Placental pericyte (primary cell): ENCODE results near the gene KIRREL2. TPM values are rescaled to one million over a fixed set of nuclear protein-coding genes. Genes with fewer than 3 reads are reported as not detected.

Experiments used
- small RNA-seq: library from RNA; depleted of rRNA; stranded (forward); fragments of <200 nt; gene quantifications from one replicate; pipeline ENCODE3, GENCODE V24; 2012; ENCODE audit warnings: low replicate concordance
- total RNA-seq: library from RNA; depleted of rRNA; stranded (reverse); fragments of >200 nt; gene quantifications from 2 replicates; pipeline ENCODE4 v1.2.3, GENCODE V29; 2012

KIRREL2 gene
- total RNA-seq, result not detected in 2 replicates

GRCh38 chr19:35856546-35857149 lies at the start of gene KIRREL2:
KIRREL2 (plus strand) TSS chr19:35856911; CDS start chr19:35857120, 209 bp downstream.

GRCh38 chr19:35812220-35813042 lies 44.3 kb upstream of the KIRREL2 start, which contains the start of gene PRODH2:
PRODH2 (minus strand) TSS chr19:35812845; CDS start chr19:35812805, 40 bp downstream.

GRCh38 chr19:35852029-35852780 lies 4.5 kb upstream of the KIRREL2 start, which contains the start of gene NPHS1:
NPHS1 (minus strand) TSS chr19:35852504; CDS start chr19:35851837, 667 bp downstream.

GRCh38 chr19:35868172-35868822 lies 11.6 kb downstream of the KIRREL2 start, which contains the start of gene APLP1:
APLP1 (plus strand) TSS chr19:35868574; CDS start chr19:35868637, 63 bp downstream.

GRCh38 chr19:35901854-35902661 lies 45.3 kb downstream of the KIRREL2 start, which contains the start of gene HCST:
HCST (plus strand) TSS chr19:35902529; CDS start chr19:35902594, 65 bp downstream.

GRCh38 chr19:35908010-35908441 lies 51.3 kb downstream of the KIRREL2 start, which contains the start of gene TYROBP:
TYROBP (minus strand) TSS chr19:35908295; CDS start chr19:35908228, 67 bp downstream.

Small RNA genes within 50 kb of the gene (small RNA-seq; reads per million reads assigned to genes)
- gene RN7SL402P, result not detected

Other genes starting within 250 kb of the KIRREL2 start
- gene HAUS5, start 244.2 kb upstream of the KIRREL2 start, total RNA-seq, result 2.2 and 14.2 TPM in 2 replicates
- gene RBM42, start 227.9 kb upstream of the KIRREL2 start, total RNA-seq, result 74.6 and 76.2 TPM in 2 replicates
- 0.29 TPM in 1 of 2 replicates, not detected in the other for gene ETV2, start 215.2 kb upstream of the KIRREL2 start, total RNA-seq
- gene COX6B1, start 208.6 kb upstream of the KIRREL2 start, total RNA-seq, result 212 and 274 TPM in 2 replicates
- not detected in 2 replicates for gene UPK1A, start 190.4 kb upstream of the KIRREL2 start, total RNA-seq
- not detected in 2 replicates for gene ZBTB32, start 152.4 kb upstream of the KIRREL2 start, total RNA-seq
- 10.0 and 14.7 TPM in 2 replicates for gene KMT2B, start 138.9 kb upstream of the KIRREL2 start, total RNA-seq
- 0.66 and 1.9 TPM in 2 replicates for gene IGFLR1, start 114.5 kb upstream of the KIRREL2 start, total RNA-seq
- 5.3 and 15.3 TPM in 2 replicates for gene U2AF1L4, start 111.5 kb upstream of the KIRREL2 start, total RNA-seq
- 10.9 and 12.0 TPM in 2 replicates for gene PSENEN, start 111.3 kb upstream of the KIRREL2 start, total RNA-seq
- 17.9 and 29.1 TPM in 2 replicates for gene LIN37, start 108.3 kb upstream of the KIRREL2 start, total RNA-seq
- 11.6 and 22.3 TPM in 2 replicates for gene HSPB6, start 99.9 kb upstream of the KIRREL2 start, total RNA-seq
- gene PROSER3, start 98.7 kb upstream of the KIRREL2 start, total RNA-seq, result 10.9 and 17.6 TPM in 2 replicates
- 2.2 and 5.0 TPM in 2 replicates for gene ARHGAP33, start 81.3 kb upstream of the KIRREL2 start, total RNA-seq
- gene PRODH2, start 44.1 kb upstream of the KIRREL2 start, total RNA-seq, result not detected in 2 replicates
- gene NPHS1, start 4.4 kb upstream of the KIRREL2 start, total RNA-seq, result not detected in 2 replicates
- 2.0 and 2.1 TPM in 2 replicates for gene APLP1, start 11.7 kb downstream of the KIRREL2 start, total RNA-seq
- gene NFKBID, start 43.6 kb downstream of the KIRREL2 start, total RNA-seq, result 5.3 and 6.4 TPM in 2 replicates
- 0.44 and 0.86 TPM in 2 replicates for gene HCST, start 45.6 kb downstream of the KIRREL2 start, total RNA-seq
- gene TYROBP, start 51.4 kb downstream of the KIRREL2 start, total RNA-seq, result not detected in 2 replicates
- 5.3 and 7.2 TPM in 2 replicates for gene LRFN3, start 79.5 kb downstream of the KIRREL2 start, total RNA-seq
- 12.0 and 17.3 TPM in 2 replicates for gene SDHAF1, start 138.3 kb downstream of the KIRREL2 start, total RNA-seq
- 0.14 TPM in 1 of 2 replicates, not detected in the other for gene SYNE4, start 151.9 kb downstream of the KIRREL2 start, total RNA-seq
- gene ALKBH6, start 157.3 kb downstream of the KIRREL2 start, total RNA-seq, result 14.0 and 20.2 TPM in 2 replicates
- gene CLIP3, start 176.0 kb downstream of the KIRREL2 start, total RNA-seq, result 7.0 and 22.8 TPM in 2 replicates
- gene THAP8, start 197.4 kb downstream of the KIRREL2 start, total RNA-seq, result 2.6 and 3.1 TPM in 2 replicates
- gene WDR62, start 198.0 kb downstream of the KIRREL2 start, total RNA-seq, result 0.66 and 17.5 TPM in 2 replicates